ENCODE data around the gene TAOK3.
"Not testable (repeated sequence)": the region's sequence is repeated elsewhere in the genome, so short reads cannot be mapped to it uniquely, and the experiment has no call there.

TAOK3 gene

GRCh38 chr12:118259079-118259478, 113.6 kb downstream of the TAOK3 start:
- Histone ChIP-seq H3K36me3 (ENCODE audit: low read length) (peaks cover 20% of the 10 kb centered on the region; the same call in 1 of the 2 replicates), H3K9me2 (replicated peaks; ENCODE audit: insufficient read depth, low read length) (no peaks in the 10 kb centered on the region), H3F3A (ENCODE audit: insufficient read depth) (peaks cover 4% of the 10 kb centered on the region; the same call in 1 of the 2 replicates), H2AFZ (ENCODE audit: low read depth, low read length, severe bottlenecking) (no peak overlapping the region), H3K27ac (ENCODE audit: low read depth, low read length) (no peak overlapping the region), H3K4me2 (ENCODE audit: low read depth, low read length, poor library complexity, severe bottlenecking) (no peak overlapping the region), H3K9ac (ENCODE audit: low read length) (no peak overlapping the region), H3K4me3 (ENCODE audit: insufficient read depth, low read length, poor library complexity, severe bottlenecking) (no peak overlapping the region), H3K79me2 (ENCODE audit: insufficient read depth, low read length) (0 out of 2 replicates have a peak, but pooled peaks cover 17% of the 10 kb centered on the region), H3K9me3 (ENCODE audit: insufficient read depth, low read length) (no peaks in the 10 kb centered on the region), H3K27me3 (ENCODE audit: low read length) (no peaks in the 10 kb centered on the region), H4K20me1 (ENCODE audit: low read depth, low read length) (no peaks in the 10 kb centered on the region)
- no peak for TF ChIP-seq CTCF (IDR thresholded peaks at IDR 0.05; ENCODE audit: insufficient read depth, low read length, poor library complexity, severe bottlenecking)
- no peak for TF ChIP-seq EZH2phosphoT487 (conservative IDR thresholded peaks at IDR 0.05; ENCODE audit: low read length)

GRCh38 chr12:118256352-118256751, 116.4 kb downstream of the TAOK3 start:
- Histone ChIP-seq H3F3A (ENCODE audit: insufficient read depth) (no peaks in the 10 kb centered on the region), H3K79me2 (ENCODE audit: insufficient read depth, low read length) (0 out of 2 replicates have a peak, but pooled peaks cover 17% of the 10 kb centered on the region), H2AFZ (ENCODE audit: low read depth, low read length, severe bottlenecking) (no peak overlapping the region), H3K4me2 (ENCODE audit: low read depth, low read length, poor library complexity, severe bottlenecking) (no peak overlapping the region), H3K27ac (ENCODE audit: low read depth, low read length) (no peak overlapping the region), H4K20me1 (ENCODE audit: low read depth, low read length) (no peaks in the 10 kb centered on the region), H3K27me3 (ENCODE audit: low read length) (no peaks in the 10 kb centered on the region), H3K9me2 (replicated peaks; ENCODE audit: insufficient read depth, low read length) (no peaks in the 10 kb centered on the region), H3K4me3 (ENCODE audit: insufficient read depth, low read length, poor library complexity, severe bottlenecking) (no peak overlapping the region), H3K9me3 (ENCODE audit: insufficient read depth, low read length) (no peaks in the 10 kb centered on the region), H3K36me3 (ENCODE audit: low read length) (peaks cover 21% of the 10 kb centered on the region; the same call in 1 of the 2 replicates), H3K9ac (ENCODE audit: low read length) (no peak overlapping the region)
- no peak for TF ChIP-seq CTCF (IDR thresholded peaks at IDR 0.05; ENCODE audit: insufficient read depth, low read length, poor library complexity, severe bottlenecking)
- no peak for TF ChIP-seq EZH2phosphoT487 (conservative IDR thresholded peaks at IDR 0.05; ENCODE audit: low read length)

- Histone ChIP-seq H2AFZ (ENCODE audit: low read depth, low read length, severe bottlenecking) (no peak overlapping the region), H4K20me1 (ENCODE audit: low read depth, low read length) (no peaks in the 10 kb centered on the region), H3K36me3 (ENCODE audit: low read length) (peaks cover 4% of the 10 kb centered on the region; the same call in 1 of the 2 replicates), H3K4me3 (ENCODE audit: insufficient read depth, low read length, poor library complexity, severe bottlenecking) (no peak overlapping the region), H3K27ac (ENCODE audit: low read depth, low read length) (no peak overlapping the region), H3K9ac (ENCODE audit: low read length) (no peak overlapping the region), H3K79me2 (ENCODE audit: insufficient read depth, low read length) (no peaks in the 10 kb centered on the region; the same call in 1 of the 2 replicates), H3K9me3 (ENCODE audit: insufficient read depth, low read length) (no peaks in the 10 kb centered on the region), H3K9me2 (replicated peaks; ENCODE audit: insufficient read depth, low read length) (no peaks in the 10 kb centered on the region), H3K27me3 (ENCODE audit: low read length) (no peaks in the 10 kb centered on the region), H3K4me2 (ENCODE audit: low read depth, low read length, poor library complexity, severe bottlenecking) (no peak overlapping the region), H3F3A (ENCODE audit: insufficient read depth) (no peaks in the 10 kb centered on the region)
- TF ChIP-seq EZH2phosphoT487 (conservative IDR thresholded peaks at IDR 0.05; ENCODE audit: low read length) (no peak), CTCF (IDR thresholded peaks at IDR 0.05; ENCODE audit: insufficient read depth, low read length, poor library complexity, severe bottlenecking) (no peak)
Measured at GRCh38 chr12:118249547-118249946, 123.2 kb downstream of the TAOK3 start.

- not testable (repeated sequence) for H3K4me2 ChIP-seq (ENCODE audit: low read depth, low read length, poor library complexity, severe bottlenecking)
Measured at GRCh38 chr12:118245886-118246285, 126.8 kb downstream of the TAOK3 start.

More at GRCh38 chr12:118245886-118246285, 126.8 kb downstream of the TAOK3 start:
- H3F3A ChIP-seq (ENCODE audit: insufficient read depth); H4K20me1 ChIP-seq (ENCODE audit: low read depth, low read length); H3K9ac ChIP-seq (ENCODE audit: low read length); H2AFZ ChIP-seq (ENCODE audit: low read depth, low read length, severe bottlenecking); H3K79me2 ChIP-seq (ENCODE audit: insufficient read depth, low read length); H3K36me3 ChIP-seq (ENCODE audit: low read length); H3K27ac ChIP-seq (ENCODE audit: low read depth, low read length); H3K9me3 ChIP-seq (ENCODE audit: insufficient read depth, low read length); H3K4me3 ChIP-seq (ENCODE audit: insufficient read depth, low read length, poor library complexity, severe bottlenecking); H3K9me2 ChIP-seq (replicated peaks; ENCODE audit: insufficient read depth, low read length); H3K27me3 ChIP-seq (ENCODE audit: low read length): not testable (repeated sequence)

All from SU-DHL-6 (cell line).